Panc1 (cell line): ENCODE results near the gene EPB41L5. TPM values are rescaled to one million over a fixed set of nuclear protein-coding genes. Genes with fewer than 3 reads are reported as not detected.

Experiments
- ATAC-seq: fragments of 200-7000 bp; cut with Tn5 transposase; 2 replicates; pipeline ENCODE4 v1.9.1; 2020; ENCODE audit warnings: mild to moderate bottlenecking, moderate library complexity
- BruUV-seq: library from RNA; stranded (reverse); fragments of 400-500 nt; replicated peaks from 2 replicates; lab custom pipeline; 2021; lab: Mats Ljungman, UMichigan
- CTCF ChIA-PET: fragments of 300-600 bp; sonication (Branson Sonifier 250); formaldehyde crosslinking; loops from one replicate; lab custom pipeline; 2022; ENCODE audit warnings: antibody characterized with exemption; lab: Charles Lee
- POLR2A ChIA-PET: fragments of 300-600 bp; sonication (Branson Sonifier 250); formaldehyde crosslinking; loops from one replicate; lab custom pipeline; 2022; ENCODE audit warnings: antibody characterized with exemption; lab: Charles Lee
- DNase-seq: peaks from one replicate; pipeline ENCODE4 v3.0.0-alpha.2; 2010; ENCODE audit warnings: low read depth, low spot score
- H3K27ac ChIP-seq: 2 replicates; pipeline ENCODE4 v1.5.1; 2011; ENCODE audit warnings: mild to moderate bottlenecking, low read length, inconsistent platforms
- H3K27me3 ChIP-seq: fragments of 200-500 bp; sonication (Bioruptor generic); 2 replicates; pipeline ENCODE4 v1.6.0; 2014; ENCODE audit warnings: low read length, inconsistent platforms; ENCODE audit not compliant: control insufficient read depth, insufficient read depth
- H3K36me3 ChIP-seq: fragments of 200-500 bp; sonication (Bioruptor generic); 2 replicates; pipeline ENCODE4 v1.5.1; 2014; ENCODE audit warnings: inconsistent platforms, mild to moderate bottlenecking, low read length, moderate library complexity; ENCODE audit not compliant: control insufficient read depth, insufficient read depth
- H3K4me1 ChIP-seq: 2 replicates; pipeline ENCODE4 v1.5.1; 2011; ENCODE audit warnings: inconsistent platforms, mild to moderate bottlenecking, low read length, moderate library complexity; ENCODE audit not compliant: control insufficient read depth, insufficient read depth
- H3K4me3 ChIP-seq, 2 experiments: 2 replicates each; pipeline ENCODE4 v1.5.1; 2011 to 2012; ENCODE audit warnings: low read depth in 2 of 2, low read length in 2 of 2, mild to moderate bottlenecking in 2 of 2, inconsistent platforms in 1 of 2, moderate library complexity in 1 of 2
- H3K9me3 ChIP-seq: fragments of 200-500 bp; sonication (Bioruptor generic); 2 replicates; pipeline ENCODE4 v1.5.1; 2014; ENCODE audit warnings: low read depth, mild to moderate bottlenecking, inconsistent platforms, low read length, moderate library complexity; ENCODE audit not compliant: control insufficient read depth, insufficient read depth
- CTCF ChIP-seq: fragments of 450-650 bp; IDR thresholded peaks from 2 replicates; pipeline ENCODE4 v1.5.1; 2017; ENCODE audit warnings: mild to moderate bottlenecking
- POLR2AphosphoS5 ChIP-seq: IDR thresholded peaks from 2 replicates; pipeline ENCODE4 v1.6.1; 2012; ENCODE audit warnings: mild to moderate bottlenecking, low read depth, low read length, moderate library complexity
- REST ChIP-seq, 2 experiments: IDR thresholded peaks; 2 replicates each; pipeline ENCODE4 v1.6.1; 2011 to 2012; ENCODE audit warnings: low read depth in 2 of 2, control low read depth in 1 of 2, low read length in 1 of 2, mild to moderate bottlenecking in 1 of 2, moderate library complexity in 1 of 2; ENCODE audit not compliant: insufficient read depth in 1 of 2
- SIN3A ChIP-seq: IDR thresholded peaks from 2 replicates; pipeline ENCODE4 v1.6.1; 2012; ENCODE audit warnings: low read depth, mild to moderate bottlenecking, low read length, moderate library complexity, borderline replicate concordance; ENCODE audit not compliant: insufficient read depth
- TCF7L2 ChIP-seq: IDR thresholded peaks from 2 replicates; pipeline ENCODE4 v1.6.1; 2011; ENCODE audit warnings: mild to moderate bottlenecking, low read depth, low read length, inconsistent platforms
- in situ Hi-C: cut with HindIII; loops from 2 replicates; pipeline ENCODE4 v1.10.0; 2016; ENCODE audit warnings: low sequenced_read_pairs, low pct_unique_long_range_greater_than_20kb
- intact Hi-C: fragments of 100-400 bp; cut with micrococcal nuclease; formaldehyde crosslinking; loops from one replicate; pipeline ENCODE4 v1.10.0; 2022; ENCODE audit not compliant: unreplicated experiment
- total RNA-seq: library from RNA; stranded (reverse); gene quantifications from one replicate; pipeline ENCODE4 v1.2.1, GENCODE V29; 2021; ENCODE audit not compliant: unreplicated experiment

EPB41L5 gene
- total RNA-seq, 1 experiment from 2014 or later, result 42.2 TPM

- ATAC-seq (no peak), DNase-seq (no peak)
- CTCF ChIA-PET, result interaction anchor here (0.6 kb wide), 1 partner anchor 565 kb away, joined by 8 read pairs; no protein-coding TSS in a partner anchor
- H3K4me1 ChIP-seq, result no peaks in the 10 kb centered on the region
- no peak overlapping the region for H3K27ac ChIP-seq
- POLR2A ChIA-PET, result no interaction called here
- in situ Hi-C loops (no loop called here), intact Hi-C loops (no loop called here)
- peaks cover 2% of the 10 kb centered on the region; the same call in 1 of the 2 replicates for H3K36me3 ChIP-seq
- H3K9me3 ChIP-seq, result no peaks in the 10 kb centered on the region
- no peak overlapping the region for H3K4me3 ChIP-seq
- BruUV-seq, result no TSS peak
- H3K27me3 ChIP-seq, result no peaks in the 10 kb centered on the region
- TF ChIP-seq POLR2AphosphoS5 (no peak), CTCF (no peak), REST (IDR thresholded peaks at IDR 0.05; ENCODE audit: insufficient read depth in 1 of 2, low read depth in 2 of 2, low read length in 1 of 2) (no peak), SIN3A (no peak), TCF7L2 (no peak)
Observed at GRCh38 chr2:120125195-120125594, 112.3 kb downstream of the EPB41L5 start.

GRCh38 chr2:120128216-120128615, 115.3 kb downstream of the EPB41L5 start:
- Histone ChIP-seq H3K36me3 (peaks cover 2% of the 10 kb centered on the region; the same call in 1 of the 2 replicates), H3K27ac (no peak overlapping the region), H3K4me3 (no peak overlapping the region), H3K9me3 (no peaks in the 10 kb centered on the region), H3K27me3 (no peaks in the 10 kb centered on the region), H3K4me1 (no peaks in the 10 kb centered on the region)
- no peak for TF ChIP-seq POLR2AphosphoS5
- TF ChIP-seq CTCF, result no peak
- no peak for TF ChIP-seq TCF7L2
- no peak for TF ChIP-seq SIN3A
- TF ChIP-seq REST (IDR thresholded peaks at IDR 0.05; ENCODE audit: insufficient read depth in 1 of 2, low read depth in 2 of 2, low read length in 1 of 2), result no peak
- DNase-seq, result no peak
- no peak for ATAC-seq
- CTCF ChIA-PET, result no interaction called here
- POLR2A ChIA-PET, result no interaction called here
- in situ Hi-C loops (no loop called here), intact Hi-C loops (no loop called here)
- no TSS peak for BruUV-seq
